ENCODE measurements around the gene PROX1.

The PROX1 gene

GRCh38 chr1:214006845-214007244 lies 19.1 kb downstream of the PROX1 start:
- DNase-seq (ENCODE audit: low spot score) = no peak
- H3K27ac ChIP-seq = no peak overlapping the region

GRCh38 chr1:214008347-214008746 lies 20.6 kb downstream of the PROX1 start:
- Histone ChIP-seq H3K27ac (no peak overlapping the region), H3K4me3 (no peak overlapping the region)
- no peak for TF ChIP-seq CTCF (IDR thresholded peaks at IDR 0.05)
- no peak for DNase-seq (ENCODE audit: low spot score)

More at GRCh38 chr1:214006845-214007244, 19.1 kb downstream of the PROX1 start:
- TF ChIP-seq CTCF (IDR thresholded peaks at IDR 0.05) = no peak
- no peak overlapping the region for H3K4me3 ChIP-seq

DNA sequence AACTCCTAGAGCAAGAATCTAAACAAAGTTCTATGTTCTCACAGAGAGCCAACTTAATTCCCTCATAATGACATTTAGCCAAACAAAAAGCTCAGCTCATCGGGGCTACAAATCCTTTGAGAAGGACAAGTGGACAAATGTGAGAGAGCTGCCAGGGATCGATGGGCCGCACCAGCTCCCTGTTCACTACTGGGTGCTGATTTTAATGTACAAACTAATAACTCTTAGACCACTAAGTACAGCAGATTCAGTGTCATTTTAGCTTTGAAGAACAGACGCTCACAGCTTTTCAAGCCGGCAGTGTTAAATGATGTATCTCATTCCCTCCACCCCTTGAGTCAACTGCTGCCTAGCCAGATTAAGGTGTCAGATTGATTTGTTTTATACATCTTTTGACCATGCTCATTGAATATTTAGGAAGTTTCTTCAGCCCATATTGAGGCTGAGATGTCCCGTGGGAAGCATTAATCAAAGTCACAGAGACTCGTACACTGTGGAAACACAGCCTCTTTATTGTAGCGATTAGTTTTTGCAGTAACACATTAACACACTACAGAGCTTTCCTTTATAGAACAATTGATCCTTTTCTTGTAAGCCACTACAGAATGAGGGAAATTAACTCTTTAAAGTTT lies 21.1 kb downstream of the PROX1 start:
- DNase-seq (ENCODE audit: low spot score) = no peak
- Histone ChIP-seq H3K27ac (no peak overlapping the region), H3K4me3 (no peak overlapping the region)
- no peak for TF ChIP-seq CTCF (IDR thresholded peaks at IDR 0.05)

- TF ChIP-seq CTCF (IDR thresholded peaks at IDR 0.05) = no peak
- H3K27ac ChIP-seq = no peak overlapping the region
- H3K4me3 ChIP-seq = no peak overlapping the region
- DNase-seq (ENCODE audit: low spot score) = no peak
Measured at GRCh38 chr1:214009423-214010196, 21.8 kb downstream of the PROX1 start.

DNA sequence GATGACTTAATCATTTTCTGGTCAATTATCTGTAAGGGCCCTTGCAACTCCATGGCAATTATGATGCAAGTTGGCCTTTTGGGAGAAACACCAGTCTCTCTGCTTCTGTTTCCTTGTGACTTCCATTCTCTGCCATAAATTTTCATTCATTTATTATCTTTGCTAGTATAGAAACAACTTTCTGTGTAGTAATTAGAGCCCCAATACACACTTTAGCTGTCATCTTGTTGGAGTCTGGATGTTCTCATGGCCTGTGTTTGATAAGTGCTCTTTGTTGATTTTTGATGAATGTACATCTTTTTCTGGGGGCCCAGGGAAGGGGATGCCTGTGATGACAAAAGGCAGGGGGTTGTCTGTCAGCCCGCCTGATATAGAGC lies 22.4 kb downstream of the PROX1 start:
- H3K27ac ChIP-seq = no peak overlapping the region
- TF ChIP-seq CTCF (IDR thresholded peaks at IDR 0.05) = no peak

GRCh38 chr1:214010717-214011116 lies 22.9 kb downstream of the PROX1 start:
- no peak overlapping the region for H3K27ac ChIP-seq
- DNase-seq (ENCODE audit: low spot score) = no peak
- H3K4me3 ChIP-seq = no peak overlapping the region
- no peak for TF ChIP-seq CTCF (IDR thresholded peaks at IDR 0.05)

More for the DNA sequence above, 22.4 kb downstream of the PROX1 start:
- no peak for DNase-seq (ENCODE audit: low spot score)
- H3K4me3 ChIP-seq = no peak overlapping the region

DNA sequence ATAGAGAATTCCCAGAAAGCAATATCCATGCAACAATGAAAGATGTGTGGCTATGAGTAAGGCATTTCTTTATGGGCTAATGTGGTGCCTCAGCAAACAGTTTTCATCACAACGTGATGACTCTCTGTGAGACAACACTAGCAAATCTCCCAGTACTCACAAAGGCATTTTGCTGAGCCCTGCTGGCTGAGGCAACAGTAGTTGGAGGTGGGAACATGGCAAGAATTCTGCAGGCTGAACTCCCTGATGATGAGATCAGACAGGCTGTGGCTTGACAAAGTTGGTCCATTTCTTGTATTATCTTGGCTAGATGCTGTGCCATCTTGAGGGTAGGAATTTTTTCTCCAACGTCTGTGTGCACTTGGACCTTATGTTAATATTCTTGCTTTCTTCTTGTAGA lies 24.6 kb downstream of the PROX1 start:
- Histone ChIP-seq H3K4me3 (no peak overlapping the region), H3K27ac (no peak overlapping the region)
- DNase-seq (ENCODE audit: low spot score) = no peak
- no peak for TF ChIP-seq CTCF (IDR thresholded peaks at IDR 0.05)
